ENCODE data around the gene CTTNBP2. TPM values are rescaled to one million over a fixed set of nuclear protein-coding genes. Genes with fewer than 3 reads are reported as not detected.

Gene CTTNBP2
- total and polyA plus RNA-seq, 2 donors (not counting 1 experiment from before 2014, with no cell fraction given): 8.3 to 12.0 TPM

DNA sequence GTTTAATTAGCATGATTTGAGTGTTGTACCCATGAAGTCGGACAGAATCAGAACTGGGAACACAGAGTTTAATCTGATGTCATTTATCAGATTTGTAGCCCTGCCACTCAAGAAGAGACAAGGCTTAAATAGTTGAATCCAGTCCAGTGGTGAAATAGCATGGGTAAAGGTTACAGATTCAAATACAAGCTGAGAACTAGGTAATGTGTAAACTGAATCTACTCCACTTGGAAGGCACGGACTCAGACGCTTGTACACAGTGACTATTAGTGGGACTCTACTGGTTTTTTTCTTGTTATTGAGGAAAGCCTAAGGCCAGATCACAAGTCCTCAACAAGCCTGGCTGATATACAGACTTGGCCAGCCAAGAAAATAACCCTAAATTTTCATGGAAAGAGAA is 142.9 kb downstream of the CTTNBP2 start:
- H3K9ac ChIP-seq (ENCODE audit: insufficient read depth, low read length): no peak overlapping the region
- H3K4me3 ChIP-seq (replicated peaks in 1 of 4; ENCODE audit: control extremely low read depth in 1 of 4, insufficient read depth in 1 of 4, low read depth in 3 of 4, low read length in 4 of 4): no peak overlapping the region
- H3K79me2 ChIP-seq (ENCODE audit: control insufficient read depth, insufficient read depth, low read length): no peaks in the 10 kb centered on the region
- no peak overlapping the region for H3K27ac ChIP-seq (ENCODE audit: insufficient read depth, low read length)
- H3K4me2 ChIP-seq (ENCODE audit: extremely low read depth, insufficient read depth, low read length): no peak overlapping the region
- H3K27me3 ChIP-seq (ENCODE audit: control insufficient read depth, insufficient read depth, low read length): no peaks in the 10 kb centered on the region
- DNase-seq (ENCODE audit: low read depth in 2 of 2): no peak
- H3K4me1 ChIP-seq (ENCODE audit: control insufficient read depth, extremely low read depth, insufficient read depth, low read length): no peaks in the 10 kb centered on the region
- no peaks in the 10 kb centered on the region for H4K20me1 ChIP-seq (ENCODE audit: control insufficient read depth, extremely low read depth, insufficient read depth, low read length)
- TF ChIP-seq, protein P1, sequence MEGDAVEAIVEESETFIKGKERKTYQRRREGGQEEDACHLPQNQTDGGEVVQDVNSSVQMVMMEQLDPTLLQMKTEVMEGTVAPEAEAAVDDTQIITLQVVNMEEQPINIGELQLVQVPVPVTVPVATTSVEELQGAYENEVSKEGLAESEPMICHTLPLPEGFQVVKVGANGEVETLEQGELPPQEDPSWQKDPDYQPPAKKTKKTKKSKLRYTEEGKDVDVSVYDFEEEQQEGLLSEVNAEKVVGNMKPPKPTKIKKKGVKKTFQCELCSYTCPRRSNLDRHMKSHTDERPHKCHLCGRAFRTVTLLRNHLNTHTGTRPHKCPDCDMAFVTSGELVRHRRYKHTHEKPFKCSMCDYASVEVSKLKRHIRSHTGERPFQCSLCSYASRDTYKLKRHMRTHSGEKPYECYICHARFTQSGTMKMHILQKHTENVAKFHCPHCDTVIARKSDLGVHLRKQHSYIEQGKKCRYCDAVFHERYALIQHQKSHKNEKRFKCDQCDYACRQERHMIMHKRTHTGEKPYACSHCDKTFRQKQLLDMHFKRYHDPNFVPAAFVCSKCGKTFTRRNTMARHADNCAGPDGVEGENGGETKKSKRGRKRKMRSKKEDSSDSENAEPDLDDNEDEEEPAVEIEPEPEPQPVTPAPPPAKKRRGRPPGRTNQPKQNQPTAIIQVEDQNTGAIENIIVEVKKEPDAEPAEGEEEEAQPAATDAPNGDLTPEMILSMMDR (conservative IDR thresholded peaks at IDR 0.05 in 1 of 2, IDR thresholded peaks at IDR 0.05 in 1 of 2; ENCODE audit: low read depth in 1 of 2, low read length in 2 of 2): no peak
- no peak for TF ChIP-seq EZH2 (IDR thresholded peaks at IDR 0.05; ENCODE audit: low read length, missing control alignments)
- no peak overlapping the region for H2AFZ ChIP-seq (ENCODE audit: low read length)
- peaks cover 6% of the 10 kb centered on the region for H3K36me3 ChIP-seq (ENCODE audit: control insufficient read depth, insufficient read depth, low read length)
- no peaks in the 10 kb centered on the region for H3K9me3 ChIP-seq (ENCODE audit: control insufficient read depth, insufficient read depth, low read depth, low read length)

DNA sequence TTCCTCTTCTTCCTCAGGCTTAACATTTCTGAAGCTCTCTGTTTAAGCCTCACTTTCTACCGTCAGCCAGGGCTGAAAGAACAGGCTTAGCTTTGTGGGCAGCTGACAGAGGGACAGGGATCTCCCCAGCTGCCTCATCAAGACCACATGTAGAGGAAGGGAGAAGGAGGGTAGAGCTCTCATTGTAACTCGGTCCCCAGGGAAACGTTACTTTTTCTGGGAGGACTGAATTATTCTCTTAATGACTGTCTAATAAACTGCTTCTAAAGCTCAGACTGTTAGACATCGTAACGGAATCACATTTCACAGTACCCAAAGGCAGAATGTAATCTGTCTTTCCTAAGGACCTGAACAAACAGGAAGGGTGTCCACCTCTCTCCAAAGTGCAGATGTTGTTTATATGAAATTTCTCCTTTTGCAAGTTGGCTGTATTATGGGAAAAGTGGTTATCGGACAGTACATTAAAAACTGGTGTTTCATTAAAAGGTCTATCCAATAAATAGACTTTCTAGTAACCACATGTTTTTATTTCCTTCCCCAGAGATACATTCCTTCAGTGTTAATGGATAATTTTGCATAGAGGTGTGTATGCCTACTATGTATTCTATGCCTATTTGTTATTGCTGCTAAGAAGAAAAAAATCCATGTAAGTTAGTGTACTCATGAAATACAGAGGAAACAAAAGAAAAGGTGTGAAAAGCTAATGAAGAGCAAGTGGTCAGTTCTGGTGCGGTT is 144.2 kb downstream of the CTTNBP2 start:
- Histone ChIP-seq H3K27me3 (ENCODE audit: control insufficient read depth, insufficient read depth, low read length) (no peaks in the 10 kb centered on the region), H3K4me2 (ENCODE audit: extremely low read depth, insufficient read depth, low read length) (no peak overlapping the region)

DNA sequence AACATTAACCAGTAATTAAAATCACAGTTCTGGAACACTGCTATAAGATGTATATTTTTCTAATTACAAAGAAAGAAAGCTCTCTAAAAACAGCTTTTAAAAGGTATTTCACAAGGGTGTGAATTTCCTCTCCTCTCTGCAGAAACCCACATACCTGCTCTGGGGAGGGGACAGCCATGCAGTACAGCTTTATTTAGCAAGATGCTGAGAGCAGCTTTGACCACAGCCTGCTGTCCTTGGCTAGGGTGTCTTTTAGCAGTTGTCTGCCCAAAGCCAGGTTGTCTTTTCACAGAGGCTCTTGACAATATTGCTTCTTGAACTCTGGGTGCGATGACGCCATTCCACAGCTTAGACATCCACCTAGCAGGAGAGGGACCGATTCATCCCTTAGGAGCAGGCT is 148.3 kb downstream of the CTTNBP2 start:
- Histone ChIP-seq H3K36me3 (ENCODE audit: control insufficient read depth, insufficient read depth, low read length) (peaks cover 6% of the 10 kb centered on the region), H3K4me2 (ENCODE audit: extremely low read depth, insufficient read depth, low read length) (no peak overlapping the region), H3K4me3 (replicated peaks in 1 of 4; ENCODE audit: control extremely low read depth in 1 of 4, insufficient read depth in 1 of 4, low read depth in 3 of 4, low read length in 4 of 4) (no peak overlapping the region), H3K4me1 (ENCODE audit: control insufficient read depth, extremely low read depth, insufficient read depth, low read length) (no peaks in the 10 kb centered on the region), H3K9me3 (ENCODE audit: control insufficient read depth, insufficient read depth, low read depth, low read length) (no peaks in the 10 kb centered on the region), H4K20me1 (ENCODE audit: control insufficient read depth, extremely low read depth, insufficient read depth, low read length) (no peaks in the 10 kb centered on the region), H3K27ac (ENCODE audit: insufficient read depth, low read length) (no peak overlapping the region), H2AFZ (ENCODE audit: low read length) (no peak overlapping the region), H3K79me2 (ENCODE audit: control insufficient read depth, insufficient read depth, low read length) (no peaks in the 10 kb centered on the region), H3K9ac (ENCODE audit: insufficient read depth, low read length) (no peak overlapping the region), H3K27me3 (ENCODE audit: control insufficient read depth, insufficient read depth, low read length) (no peaks in the 10 kb centered on the region)
- no peak for TF ChIP-seq EZH2 (IDR thresholded peaks at IDR 0.05; ENCODE audit: low read length, missing control alignments)
- TF ChIP-seq, protein P1 (conservative IDR thresholded peaks at IDR 0.05 in 1 of 2, IDR thresholded peaks at IDR 0.05 in 1 of 2; ENCODE audit: low read depth in 1 of 2, low read length in 2 of 2): no peak
- no peak for DNase-seq (ENCODE audit: low read depth in 2 of 2)

More for the DNA sequence above, 144.2 kb downstream of the CTTNBP2 start:
- Histone ChIP-seq H2AFZ (ENCODE audit: low read length) (no peak overlapping the region), H3K36me3 (ENCODE audit: control insufficient read depth, insufficient read depth, low read length) (peaks cover 7% of the 10 kb centered on the region), H4K20me1 (ENCODE audit: control insufficient read depth, extremely low read depth, insufficient read depth, low read length) (no peaks in the 10 kb centered on the region), H3K4me3 (replicated peaks in 1 of 4; ENCODE audit: control extremely low read depth in 1 of 4, insufficient read depth in 1 of 4, low read depth in 3 of 4, low read length in 4 of 4) (no peak overlapping the region), H3K9me3 (ENCODE audit: control insufficient read depth, insufficient read depth, low read depth, low read length) (no peaks in the 10 kb centered on the region), H3K27ac (ENCODE audit: insufficient read depth, low read length) (no peak overlapping the region), H3K79me2 (ENCODE audit: control insufficient read depth, insufficient read depth, low read length) (no peaks in the 10 kb centered on the region), H3K9ac (ENCODE audit: insufficient read depth, low read length) (no peak overlapping the region), H3K4me1 (ENCODE audit: control insufficient read depth, extremely low read depth, insufficient read depth, low read length) (no peaks in the 10 kb centered on the region)
- no peak for DNase-seq (ENCODE audit: low read depth in 2 of 2)
- TF ChIP-seq EZH2 (IDR thresholded peaks at IDR 0.05; ENCODE audit: low read length, missing control alignments): no peak
- TF ChIP-seq, protein P1 (conservative IDR thresholded peaks at IDR 0.05 in 1 of 2, IDR thresholded peaks at IDR 0.05 in 1 of 2; ENCODE audit: low read depth in 1 of 2, low read length in 2 of 2): no peak

Data from fibroblast of lung (primary cell).